ENCODE data around the gene YY1.
"Not testable (repeated sequence)": the region's sequence is repeated elsewhere in the genome, so short reads cannot be mapped to it uniquely, and the experiment has no call there.

Gene YY1

DNA sequence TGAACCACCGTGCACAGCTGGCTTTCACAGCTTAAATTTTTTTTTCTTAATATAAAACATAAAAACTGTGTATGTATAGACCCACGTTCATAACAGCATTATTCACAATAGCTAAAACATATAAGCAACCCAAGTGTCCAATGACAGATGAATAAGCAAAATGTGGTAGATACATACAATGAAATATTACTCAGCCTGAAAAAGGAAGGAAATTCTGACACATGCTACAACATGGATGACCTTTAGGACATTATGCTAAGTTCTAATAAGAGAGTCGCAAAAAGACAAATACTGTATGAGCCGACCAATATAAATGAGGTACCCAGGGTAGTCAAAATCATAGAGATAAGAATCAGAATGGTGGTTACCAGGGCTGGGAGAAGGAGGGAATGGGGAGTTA, 13.8 kb upstream of the YY1 start:
- peaks cover 2 to 22% (median 18%) of the 10 kb centered on the region in 5 donors for H3K4me1 ChIP-seq (ENCODE audit: control insufficient read depth in 5 of 5, insufficient read depth in 5 of 5, low read length in 5 of 5)
- H3K4me3 ChIP-seq (ENCODE audit: low read depth in 1 of 5, low read length in 5 of 5) = no peak overlapping the region
- H3K9me3 ChIP-seq (ENCODE audit: control insufficient read depth in 5 of 5, low read length in 5 of 5) = no peaks in the 10 kb centered on the region
- H3K36me3 ChIP-seq (ENCODE audit: control insufficient read depth in 5 of 5, insufficient read depth in 5 of 5, low read length in 5 of 5) = peaks cover 0 to 7% (median 1%) of the 10 kb centered on the region in 5 donors
- no peaks in the 10 kb centered on the region for H3K27me3 ChIP-seq (ENCODE audit: control insufficient read depth in 5 of 5, insufficient read depth in 4 of 5, low read length in 5 of 5)
- no peak overlapping the region for H3K9ac ChIP-seq (ENCODE audit: low read length in 5 of 5)
- no peak overlapping the region for H3K27ac ChIP-seq (ENCODE audit: low read depth, low read length)

DNA sequence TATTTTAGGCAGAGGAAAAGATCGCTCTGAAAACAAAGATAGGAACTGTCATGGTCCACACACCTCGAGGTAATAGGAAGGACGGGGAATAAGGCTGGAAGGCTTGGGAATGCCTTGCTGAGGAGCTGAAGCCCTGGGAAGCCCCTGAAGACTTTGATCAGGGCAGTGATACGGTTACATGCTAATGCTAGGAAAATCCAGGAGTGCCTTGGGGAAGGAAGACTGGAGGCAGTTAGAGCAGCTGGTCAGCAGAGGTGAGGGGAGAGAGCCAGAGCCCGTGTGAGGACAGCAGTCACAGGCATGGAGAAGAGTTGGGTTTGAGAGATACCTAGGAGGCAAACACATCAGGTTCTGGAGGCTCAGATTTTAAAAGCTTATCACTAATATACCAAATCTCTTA, 8.6 kb upstream of the YY1 start:
- peaks cover 0 to 12% (median 3%) of the 10 kb centered on the region in 5 donors for H3K36me3 ChIP-seq (ENCODE audit: control insufficient read depth in 5 of 5, insufficient read depth in 5 of 5, low read length in 5 of 5)
- no peak overlapping the region for H3K9ac ChIP-seq (ENCODE audit: low read length in 5 of 5)
- no peaks in the 10 kb centered on the region for H3K9me3 ChIP-seq (ENCODE audit: control insufficient read depth in 5 of 5, low read length in 5 of 5)
- no peak overlapping the region for H3K4me3 ChIP-seq (ENCODE audit: low read depth in 1 of 5, low read length in 5 of 5)
- H3K4me1 ChIP-seq (ENCODE audit: control insufficient read depth in 5 of 5, insufficient read depth in 5 of 5, low read length in 5 of 5) = no peaks in the 10 kb centered on the region
- no peaks in the 10 kb centered on the region for H3K27me3 ChIP-seq (ENCODE audit: control insufficient read depth in 5 of 5, insufficient read depth in 4 of 5, low read length in 5 of 5)
- H3K27ac ChIP-seq (ENCODE audit: low read depth, low read length) = no peak overlapping the region

DNA sequence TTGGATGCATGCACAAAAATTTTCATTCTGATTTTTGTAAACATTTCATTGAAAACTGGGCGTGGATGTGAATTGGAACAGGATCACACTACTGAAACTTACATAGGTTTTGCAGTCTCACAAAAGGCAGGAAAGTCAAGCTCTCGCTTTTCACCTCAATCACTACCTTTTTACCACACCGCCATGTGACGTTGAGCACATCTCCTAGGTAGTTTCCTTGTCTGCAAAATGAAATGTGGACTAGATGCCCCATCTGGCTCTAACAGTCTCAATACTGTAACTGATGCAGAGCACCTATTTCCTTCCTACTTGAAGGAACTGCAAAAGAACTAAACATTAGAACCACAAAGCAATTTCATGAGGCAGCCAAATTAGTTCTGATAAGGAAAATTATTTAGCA, 4.4 kb upstream of the YY1 start:
- H3K9ac ChIP-seq (ENCODE audit: low read length in 5 of 5) = no peak overlapping the region

DNA sequence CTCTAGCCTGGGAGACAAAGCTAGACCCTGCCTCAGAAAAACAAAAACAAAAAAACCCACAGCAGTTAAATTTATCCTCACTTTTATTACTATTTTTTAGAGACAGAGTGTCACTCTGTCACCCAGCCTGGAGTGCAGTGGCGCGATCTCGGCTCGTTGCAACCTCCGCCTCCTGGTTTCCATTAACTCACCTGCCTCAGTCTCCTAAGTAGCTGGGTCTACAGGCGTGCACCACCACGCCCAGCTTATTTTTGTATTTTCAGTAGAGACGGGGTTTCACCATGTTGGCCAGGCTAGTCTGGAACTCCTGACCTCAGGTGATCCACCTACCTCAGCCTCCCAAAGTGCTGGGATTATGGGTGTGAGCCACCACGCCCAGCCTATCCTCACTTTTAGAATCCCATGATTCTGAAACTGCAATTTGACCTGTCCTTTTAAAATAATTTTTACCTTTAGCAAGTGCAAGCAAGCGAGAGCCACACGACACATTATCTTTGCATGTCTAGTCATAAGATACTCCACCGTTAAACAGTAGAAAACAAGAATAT, 2.6 kb upstream of the YY1 start:
- not testable (repeated sequence) for H3K9me3 ChIP-seq (ENCODE audit: control insufficient read depth in 5 of 5, low read length in 5 of 5); H3K27ac ChIP-seq (ENCODE audit: low read depth, low read length); H3K36me3 ChIP-seq (ENCODE audit: control insufficient read depth in 5 of 5, insufficient read depth in 5 of 5, low read length in 5 of 5); H3K4me3 ChIP-seq (ENCODE audit: low read depth in 1 of 5, low read length in 5 of 5); H3K27me3 ChIP-seq (ENCODE audit: control insufficient read depth in 5 of 5, insufficient read depth in 4 of 5, low read length in 5 of 5)
- peaks cover 0 to 25% (median 23%) of the 10 kb centered on the region in 5 donors for H3K4me1 ChIP-seq (ENCODE audit: control insufficient read depth in 5 of 5, insufficient read depth in 5 of 5, low read length in 5 of 5)
- peak overlapping the region in 2 of 5 donors; percentile 39 to 95 for H3K9ac ChIP-seq (ENCODE audit: low read length in 5 of 5)

More for the DNA sequence above, 4.4 kb upstream of the YY1 start:
- Histone ChIP-seq H3K36me3 (ENCODE audit: control insufficient read depth in 5 of 5, insufficient read depth in 5 of 5, low read length in 5 of 5) (peaks cover 0 to 9% (median 3%) of the 10 kb centered on the region in 5 donors), H3K4me1 (ENCODE audit: control insufficient read depth in 5 of 5, insufficient read depth in 5 of 5, low read length in 5 of 5) (peaks cover 0 to 20% (median 17%) of the 10 kb centered on the region in 5 donors), H3K9me3 (ENCODE audit: control insufficient read depth in 5 of 5, low read length in 5 of 5) (no peaks in the 10 kb centered on the region), H3K4me3 (ENCODE audit: low read depth in 1 of 5, low read length in 5 of 5) (no peak overlapping the region), H3K27me3 (ENCODE audit: control insufficient read depth in 5 of 5, insufficient read depth in 4 of 5, low read length in 5 of 5) (no peaks in the 10 kb centered on the region), H3K27ac (ENCODE audit: low read depth, low read length) (no peak overlapping the region)

DNA sequence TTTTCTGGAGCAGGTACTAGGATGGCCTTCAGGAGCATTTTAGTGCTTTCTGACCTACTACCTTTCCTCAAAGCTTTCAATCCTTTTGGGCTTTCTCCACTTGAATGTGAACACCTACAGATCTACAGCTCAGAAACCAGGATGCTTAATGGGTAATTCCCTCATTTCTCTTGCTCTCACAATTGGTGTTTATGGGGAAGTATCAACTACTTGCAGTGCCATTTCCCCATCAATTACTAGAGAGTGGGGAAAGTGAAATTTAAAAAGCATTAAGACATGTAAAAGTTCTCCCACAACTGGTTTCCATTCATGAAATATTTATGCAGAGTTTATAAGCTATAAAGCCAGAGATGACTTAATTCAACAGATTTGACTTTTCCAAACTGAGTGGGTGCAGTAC, 2.1 kb upstream of the YY1 start:
- Histone ChIP-seq H3K27me3 (ENCODE audit: control insufficient read depth in 5 of 5, insufficient read depth in 4 of 5, low read length in 5 of 5) (no peaks in the 10 kb centered on the region), H3K4me1 (ENCODE audit: control insufficient read depth in 5 of 5, insufficient read depth in 5 of 5, low read length in 5 of 5) (peaks cover 0 to 30% (median 28%) of the 10 kb centered on the region in 5 donors), H3K9me3 (ENCODE audit: control insufficient read depth in 5 of 5, low read length in 5 of 5) (no peaks in the 10 kb centered on the region), H3K4me3 (ENCODE audit: low read depth in 1 of 5, low read length in 5 of 5) (peak overlapping the region in 3 of 5 donors; percentile 62 to 87 (median 82)), H3K36me3 (ENCODE audit: control insufficient read depth in 5 of 5, insufficient read depth in 5 of 5, low read length in 5 of 5) (no peaks in the 10 kb centered on the region), H3K9ac (ENCODE audit: low read length in 5 of 5) (peak overlapping the region in 4 of 5 donors; percentile 88 to 96 (median 92)), H3K27ac (ENCODE audit: low read depth, low read length) (peak overlapping the region; percentile 90)

- Histone ChIP-seq H3K9ac (ENCODE audit: low read length in 5 of 5) (peak overlapping the region; percentile 88 to 96 (median 90)), H3K27me3 (ENCODE audit: control insufficient read depth in 5 of 5, insufficient read depth in 4 of 5, low read length in 5 of 5) (no peaks in the 10 kb centered on the region)
Measured at GRCh38 chr14:100237735-100238418, 1.1 kb upstream of the YY1 start.

GRCh38 chr14:100239211-100239839, 381 bp downstream of the YY1 start:
- H3K4me3 ChIP-seq (ENCODE audit: low read depth in 1 of 5, low read length in 5 of 5) = peak overlapping the region in 4 of 5 donors; percentile 82 to 99 (median 92)
- no peaks in the 10 kb centered on the region for H3K36me3 ChIP-seq (ENCODE audit: control insufficient read depth in 5 of 5, insufficient read depth in 5 of 5, low read length in 5 of 5)
- H3K9me3 ChIP-seq (ENCODE audit: control insufficient read depth in 5 of 5, low read length in 5 of 5) = no peaks in the 10 kb centered on the region
- no peaks in the 10 kb centered on the region for H3K27me3 ChIP-seq (ENCODE audit: control insufficient read depth in 5 of 5, insufficient read depth in 4 of 5, low read length in 5 of 5)
- peaks cover 0 to 48% (median 38%) of the 10 kb centered on the region in 5 donors for H3K4me1 ChIP-seq (ENCODE audit: control insufficient read depth in 5 of 5, insufficient read depth in 5 of 5, low read length in 5 of 5)
- H3K9ac ChIP-seq (ENCODE audit: low read length in 5 of 5) = peak overlapping the region in 4 of 5 donors; percentile 79 to 94 (median 82)
- peak overlapping the region; percentile 89 for H3K27ac ChIP-seq (ENCODE audit: low read depth, low read length)

More at GRCh38 chr14:100237735-100238418, 1.1 kb upstream of the YY1 start:
- H3K36me3 ChIP-seq (ENCODE audit: control insufficient read depth in 5 of 5, insufficient read depth in 5 of 5, low read length in 5 of 5) = no peaks in the 10 kb centered on the region
- H3K4me3 ChIP-seq (ENCODE audit: low read depth in 1 of 5, low read length in 5 of 5) = peak overlapping the region; percentile 62 to 99 (median 82)
- peaks cover 0 to 39% (median 34%) of the 10 kb centered on the region in 5 donors for H3K4me1 ChIP-seq (ENCODE audit: control insufficient read depth in 5 of 5, insufficient read depth in 5 of 5, low read length in 5 of 5)
- no peaks in the 10 kb centered on the region for H3K9me3 ChIP-seq (ENCODE audit: control insufficient read depth in 5 of 5, low read length in 5 of 5)
- peak overlapping the region; percentile 90 for H3K27ac ChIP-seq (ENCODE audit: low read depth, low read length)

- no peaks in the 10 kb centered on the region for H3K36me3 ChIP-seq (ENCODE audit: control insufficient read depth in 5 of 5, insufficient read depth in 5 of 5, low read length in 5 of 5)
- H3K9ac ChIP-seq (ENCODE audit: low read length in 5 of 5) = peak overlapping the region in 4 of 5 donors; percentile 79 to 94 (median 83)
- H3K9me3 ChIP-seq (ENCODE audit: control insufficient read depth in 5 of 5, low read length in 5 of 5) = no peaks in the 10 kb centered on the region
- H3K27ac ChIP-seq (ENCODE audit: low read depth, low read length) = peak overlapping the region; percentile 92
- no peaks in the 10 kb centered on the region for H3K27me3 ChIP-seq (ENCODE audit: control insufficient read depth in 5 of 5, insufficient read depth in 4 of 5, low read length in 5 of 5)
- peak overlapping the region; percentile 68 to 99 (median 88) for H3K4me3 ChIP-seq (ENCODE audit: low read depth in 1 of 5, low read length in 5 of 5)
- H3K4me1 ChIP-seq (ENCODE audit: control insufficient read depth in 5 of 5, insufficient read depth in 5 of 5, low read length in 5 of 5) = peaks cover 0 to 53% (median 39%) of the 10 kb centered on the region in 5 donors
Measured at GRCh38 chr14:100239840-100240667, 1.1 kb downstream of the YY1 start.

DNA sequence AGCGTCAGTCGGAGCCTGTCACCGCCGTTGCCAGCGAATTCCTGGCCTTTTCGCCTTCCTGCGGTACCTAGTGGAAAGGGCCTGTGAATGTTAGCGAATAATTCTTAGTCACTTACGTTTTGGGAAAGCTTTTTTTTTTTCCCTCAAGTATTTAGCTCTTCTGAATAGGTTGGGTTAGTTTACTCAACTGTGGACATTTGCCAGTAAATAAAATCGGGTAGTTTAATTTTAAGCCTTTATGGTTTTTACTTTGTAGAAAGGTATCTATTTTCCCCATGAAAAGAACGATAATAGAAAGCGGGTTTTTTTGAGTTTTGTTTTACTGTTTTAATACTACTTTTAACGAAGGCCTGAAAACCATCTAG, 1.7 kb downstream of the YY1 start:
- Histone ChIP-seq H3K27ac (ENCODE audit: low read depth, low read length) (peak overlapping the region; percentile 92), H3K4me1 (ENCODE audit: control insufficient read depth in 5 of 5, insufficient read depth in 5 of 5, low read length in 5 of 5) (peaks cover 0 to 56% (median 43%) of the 10 kb centered on the region in 5 donors)

More for the DNA sequence above, 1.7 kb downstream of the YY1 start:
- H3K9me3 ChIP-seq (ENCODE audit: control insufficient read depth in 5 of 5, low read length in 5 of 5) = no peaks in the 10 kb centered on the region
- H3K27me3 ChIP-seq (ENCODE audit: control insufficient read depth in 5 of 5, insufficient read depth in 4 of 5, low read length in 5 of 5) = no peaks in the 10 kb centered on the region
- peak overlapping the region; percentile 65 to 84 (median 71) for H3K9ac ChIP-seq (ENCODE audit: low read length in 5 of 5)
- no peaks in the 10 kb centered on the region for H3K36me3 ChIP-seq (ENCODE audit: control insufficient read depth in 5 of 5, insufficient read depth in 5 of 5, low read length in 5 of 5)
- peak overlapping the region; percentile 44 to 97 (median 68) for H3K4me3 ChIP-seq (ENCODE audit: low read depth in 1 of 5, low read length in 5 of 5)

All from subcutaneous abdominal adipose tissue (tissue), 5 donors.